ENCODE measurements around the gene CEP20.

Gene CEP20

DNA sequence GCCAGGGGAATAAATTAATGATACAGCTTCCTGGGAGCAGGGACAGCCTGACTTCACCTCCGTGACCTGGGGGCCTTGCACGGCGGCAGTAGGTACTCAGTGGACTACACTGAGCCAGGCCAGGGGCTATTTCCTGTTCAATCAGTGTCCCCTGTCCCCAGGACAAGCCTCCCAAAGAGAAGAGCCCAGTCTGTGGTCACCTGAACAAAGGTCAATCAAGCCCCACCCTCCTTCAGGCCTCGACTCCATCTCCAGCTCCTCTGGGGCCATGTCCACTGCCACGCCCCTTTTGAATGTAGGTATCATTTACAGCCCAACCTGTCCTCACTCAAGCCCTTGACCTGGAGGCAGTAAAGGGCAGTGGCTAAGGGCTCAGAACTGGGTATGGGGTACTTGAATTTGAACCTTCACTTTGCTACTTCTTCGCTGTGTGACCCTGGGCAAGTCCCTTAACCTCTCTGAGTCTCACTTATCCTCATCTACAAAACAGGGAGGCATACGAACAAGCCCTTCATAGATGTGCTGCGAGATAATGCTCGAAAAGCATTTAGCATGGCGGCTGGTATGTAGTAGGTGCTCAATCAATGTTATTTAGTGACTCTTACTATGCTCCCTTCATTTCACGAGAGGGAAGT lies 60.6 kb downstream of the CEP20 start:
- no peak for DNase-seq

DNA sequence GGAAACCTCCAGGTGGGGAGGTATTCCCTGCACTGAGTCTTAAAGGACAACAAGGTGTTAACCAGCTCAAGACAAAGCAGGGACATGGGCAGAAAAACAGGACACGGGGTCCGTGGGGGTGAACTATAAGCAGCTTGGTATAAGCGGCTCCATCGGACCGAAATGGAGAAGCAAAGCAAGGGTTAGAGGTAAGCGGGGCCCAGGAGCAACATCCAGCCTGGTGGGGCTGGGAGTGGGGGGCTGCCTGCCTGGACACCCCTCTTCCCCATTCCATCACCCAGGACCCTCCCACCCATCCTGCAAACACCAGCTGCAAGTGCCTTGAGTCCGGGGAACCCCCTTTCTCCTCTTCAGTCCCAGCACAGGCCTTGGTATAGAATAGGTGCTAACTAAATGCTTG lies 61.1 kb downstream of the CEP20 start:
- no peak for DNase-seq

DNA sequence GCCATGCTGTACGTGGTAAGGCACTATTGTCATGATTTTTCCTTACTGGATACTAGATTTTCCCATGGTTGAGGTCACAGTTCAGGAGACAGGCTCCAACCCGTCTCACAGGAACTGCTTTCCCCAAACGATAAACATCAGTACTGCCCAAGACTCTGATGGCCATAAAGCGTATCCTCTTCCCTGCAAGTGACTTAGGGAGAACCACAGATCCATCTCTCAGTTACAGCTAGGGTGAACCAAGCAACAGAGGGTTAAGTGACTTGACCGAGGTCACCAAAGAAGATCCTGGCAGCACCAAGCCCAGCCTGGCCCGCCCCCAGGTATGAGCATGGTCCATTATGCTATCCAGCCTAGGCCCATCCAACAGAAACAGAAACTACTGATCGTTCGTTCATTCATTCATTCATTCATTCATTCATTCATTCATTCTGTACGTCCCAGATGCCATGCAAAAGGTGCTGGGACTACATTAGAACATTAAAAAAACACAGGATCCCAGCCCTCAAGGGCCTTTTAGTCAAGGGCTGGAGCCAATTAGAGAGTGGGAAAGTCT lies 62.6 kb downstream of the CEP20 start:
- DNase-seq = no peak

DNA sequence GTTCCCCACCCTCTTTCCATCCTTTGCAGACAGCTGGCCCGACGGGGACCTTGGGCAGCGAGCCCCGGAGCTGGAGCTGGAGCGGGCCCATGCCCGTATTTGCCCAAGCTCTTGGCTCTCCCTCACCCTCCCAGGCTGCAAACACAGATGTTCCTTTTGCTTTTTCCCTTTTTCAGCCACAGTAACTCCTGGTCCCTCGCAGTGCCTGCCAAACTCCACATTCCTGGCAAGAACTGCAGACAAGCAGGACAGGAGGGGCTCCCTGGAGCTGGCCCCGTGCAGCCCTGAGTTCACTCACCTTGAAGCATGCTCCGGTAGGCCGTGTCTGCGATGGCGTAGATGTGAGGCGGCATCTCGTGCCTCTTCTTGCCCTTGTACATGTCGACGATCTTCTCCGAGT lies 65.4 kb downstream of the CEP20 start:
- DNase-seq = peak; percentile 78

DNA sequence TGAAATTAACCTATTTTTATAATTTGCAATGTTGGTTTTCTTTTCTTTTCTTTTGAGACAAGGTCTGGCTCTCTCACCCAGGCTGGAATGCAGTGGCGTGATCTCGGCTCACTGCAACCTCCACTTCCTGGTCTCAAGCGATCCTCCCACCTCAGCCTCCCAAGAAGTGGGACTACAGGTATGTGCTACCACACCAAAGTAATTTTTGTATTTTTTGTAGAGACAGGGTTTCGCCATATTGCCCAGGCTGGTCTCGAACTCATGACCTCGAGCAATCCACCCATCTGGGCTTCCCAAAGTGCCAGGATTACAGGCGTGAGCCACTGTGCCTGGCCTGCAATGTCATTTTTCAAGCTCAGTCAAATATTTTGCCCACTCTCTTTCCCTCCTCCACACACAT lies 67.6 kb downstream of the CEP20 start:
- no peak for DNase-seq

DNA sequence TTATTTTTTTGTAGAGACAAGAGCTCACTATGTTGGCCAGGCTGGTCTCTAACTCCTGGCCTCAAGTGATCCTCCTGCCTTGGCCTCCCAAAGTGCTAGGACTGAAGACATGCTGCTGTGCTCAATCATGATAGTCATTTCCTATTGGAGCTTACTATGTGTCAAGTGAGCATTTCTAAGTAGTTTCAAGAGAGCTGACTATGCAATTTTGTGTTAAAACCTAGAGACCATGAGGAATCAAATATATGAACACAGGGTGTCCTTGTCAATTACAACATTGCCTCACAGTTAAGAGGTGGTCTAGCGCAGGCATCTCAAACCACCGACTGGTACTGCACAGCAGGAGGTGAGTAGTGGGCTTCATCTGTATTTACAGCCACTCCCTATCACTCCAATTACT lies 69.4 kb downstream of the CEP20 start:
- no peak for DNase-seq

DNA sequence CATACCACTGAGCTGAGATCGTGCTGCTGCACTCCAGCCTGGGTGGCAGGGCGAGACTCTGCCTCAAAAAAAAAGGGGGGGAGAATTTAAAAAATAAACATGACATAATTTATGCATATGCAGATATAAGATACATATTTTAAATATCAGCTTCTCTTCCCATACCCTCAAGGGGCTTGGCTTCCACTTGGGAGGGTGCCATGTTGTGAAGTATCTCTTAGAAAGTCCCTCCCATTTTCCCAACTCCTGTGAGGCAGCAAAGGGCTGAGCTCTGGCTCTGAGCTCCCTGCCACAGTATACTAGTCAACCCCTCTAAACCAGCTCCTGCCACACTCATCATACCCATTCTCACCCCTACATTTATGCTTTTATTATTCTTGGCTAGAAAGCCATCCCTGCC lies 71.0 kb downstream of the CEP20 start:
- no peak for DNase-seq

DNA sequence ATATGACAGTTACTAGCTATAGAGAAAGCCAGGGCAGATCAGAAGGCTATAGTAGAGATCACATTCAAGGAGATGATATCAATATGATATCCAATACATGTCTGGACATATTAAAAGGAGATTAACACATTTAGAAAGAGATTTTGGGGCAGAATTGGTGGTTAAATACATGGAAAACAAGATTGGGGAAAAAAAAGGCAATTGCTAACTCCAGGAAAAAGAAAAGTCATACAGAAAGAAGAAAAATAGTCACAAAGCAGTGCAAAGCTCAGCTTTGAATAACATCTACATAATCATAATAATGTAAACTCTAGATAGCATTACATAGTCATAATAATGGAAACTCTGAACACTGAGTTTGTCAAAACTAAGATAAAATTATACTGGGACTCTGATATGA lies 72.2 kb downstream of the CEP20 start:
- DNase-seq = no peak

All from right forelimb (tissue), 1 donor.